Measurements from ENCODE around the gene IGIP. TPM values are rescaled to one million over a fixed set of nuclear protein-coding genes. Genes with fewer than 3 reads are reported as not detected.

Gene IGIP
- 10 to 100 TPM in 1 of 8 experiments, 1 to 10 TPM in 7; 1.0 to 11.6 (median 3.5) TPM for total RNA-seq

DNA sequence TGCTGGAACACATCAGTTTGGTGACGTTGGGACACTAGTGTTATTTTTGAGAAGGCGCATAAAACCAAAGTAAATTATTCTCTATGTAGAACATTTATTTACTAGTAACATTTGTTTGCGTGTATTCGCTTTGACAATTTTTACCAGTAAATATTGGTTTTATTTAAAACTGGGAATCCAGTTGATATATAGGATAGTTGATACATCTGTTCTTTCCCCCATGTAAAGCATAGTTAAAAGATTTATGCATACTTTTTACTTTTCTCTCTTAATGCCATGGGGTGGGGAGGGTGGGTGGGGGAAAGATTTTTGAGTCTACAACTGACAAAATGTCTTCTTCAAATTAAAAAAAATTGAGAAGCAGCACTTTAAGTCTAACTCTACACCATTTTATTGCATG lies at the start of gene IGIP:
Gene IGIP (plus strand): TSS at position 301 of the 400 bp plus-strand sequence. CDS start 2,540 bp downstream, outside the sequence.
- Histone ChIP-seq H3K27ac (no peak within 1 kb of the TSS), H3K4me1 (replicated peaks in 1 of 2) (no peaks in the 10 kb centered on the region), H3K4me3 (no peak within 1 kb of the TSS)
- 83 to 100% (median 93%) methylated on average over 1 to 4 of the region's 4 CpGs; no CpG with 5 or more reads in 1 of the 10 experiments for WGBS, 10 experiments
- in situ Hi-C loops (cut with MboI; ENCODE audit: low pct_unique_long_range_greater_than_20kb in 2 of 9, low sequenced_read_pairs in 9 of 9, unreplicated experiment in 9 of 9): no loop called here
- no peak for ATAC-seq (replicated peaks in 6 of 8)

GRCh38 chr5:140076142-140076541 lies 49.6 kb upstream of the IGIP start:
- WGBS, 10 experiments: 80 to 100% (median 94%) methylated on average over 1 of the region's 1 CpG; no CpG with 5 or more reads in 4 of the 10 experiments
- Histone ChIP-seq H3K4me1 (replicated peaks in 1 of 2) (no peaks in the 10 kb centered on the region), H3K27ac (no peak overlapping the region), H3K4me3 (no peak overlapping the region)
- in situ Hi-C loops (cut with MboI; ENCODE audit: low pct_unique_long_range_greater_than_20kb in 2 of 9, low sequenced_read_pairs in 9 of 9, unreplicated experiment in 9 of 9): loop anchor here in 2 of 9 experiments (10.0 kb wide), 1 partner anchor 79 kb away; no protein-coding TSS in a partner anchor
- no peak for ATAC-seq (replicated peaks in 6 of 8)

GRCh38 chr5:140076788-140077187 lies 48.9 kb upstream of the IGIP start:
- in situ Hi-C loops (cut with MboI; ENCODE audit: low pct_unique_long_range_greater_than_20kb in 2 of 9, low sequenced_read_pairs in 9 of 9, unreplicated experiment in 9 of 9): loop anchor here in 2 of 9 experiments (10.0 kb wide), 1 partner anchor 78 kb away; no protein-coding TSS in a partner anchor
- H3K27ac ChIP-seq: no peak overlapping the region
- 23 to 83% (median 50%) methylated on average over 1 to 2 of the region's 2 CpGs; no CpG with 5 or more reads in 1 of the 10 experiments for WGBS, 10 experiments
- no peak for ATAC-seq (replicated peaks in 6 of 8)
- H3K4me1 ChIP-seq (replicated peaks in 1 of 2): no peaks in the 10 kb centered on the region
- H3K4me3 ChIP-seq: no peak overlapping the region

GRCh38 chr5:140083120-140083519 lies 42.6 kb upstream of the IGIP start:
- no peaks in the 10 kb centered on the region for H3K4me1 ChIP-seq (replicated peaks in 1 of 2)
- ATAC-seq (replicated peaks in 6 of 8): no peak
- in situ Hi-C loops (cut with MboI; ENCODE audit: low pct_unique_long_range_greater_than_20kb in 2 of 9, low sequenced_read_pairs in 9 of 9, unreplicated experiment in 9 of 9): no loop called here
- H3K4me3 ChIP-seq: no peak overlapping the region
- H3K27ac ChIP-seq: no peak overlapping the region
- WGBS, 10 experiments: 0 to 80% (median 50%) methylated on average over 1 of the region's 1 CpG; no CpG with 5 or more reads in 1 of the 10 experiments

DNA sequence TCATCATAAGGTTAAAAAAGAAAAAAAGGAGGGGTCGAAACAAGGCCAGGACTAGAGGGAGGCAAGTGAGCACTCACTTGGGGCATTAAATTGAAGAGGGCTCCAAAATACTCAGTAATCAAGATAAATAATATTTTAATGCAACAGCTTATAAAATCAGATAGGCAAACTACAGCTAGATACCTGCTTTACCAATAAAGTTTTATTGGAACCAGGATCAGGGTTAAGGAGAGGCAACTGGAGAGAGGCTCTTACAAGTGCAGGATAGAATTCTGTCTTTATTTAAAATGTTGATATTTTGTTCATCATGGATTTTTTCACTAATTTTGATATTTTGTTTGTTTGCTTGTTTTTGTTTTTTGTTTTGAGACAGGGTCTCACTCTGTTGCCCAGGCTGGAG lies 42.1 kb upstream of the IGIP start:
- H3K27ac ChIP-seq: no peak overlapping the region
- H3K4me1 ChIP-seq (replicated peaks in 1 of 2): no peaks in the 10 kb centered on the region
- WGBS, 10 experiments: 8 to 83% (median 50%) methylated on average over 1 of the region's 1 CpG; no CpG with 5 or more reads in 1 of the 10 experiments
- in situ Hi-C loops (cut with MboI; ENCODE audit: low pct_unique_long_range_greater_than_20kb in 2 of 9, low sequenced_read_pairs in 9 of 9, unreplicated experiment in 9 of 9): no loop called here
- ATAC-seq (replicated peaks in 6 of 8): no peak
- no peak overlapping the region for H3K4me3 ChIP-seq

- Histone ChIP-seq H3K27ac (no peak overlapping the region), H3K4me3 (no peak overlapping the region), H3K4me1 (replicated peaks in 1 of 2) (no peaks in the 10 kb centered on the region)
- ATAC-seq (replicated peaks in 6 of 8): peak in 3 of 8 experiments; percentile 54 to 84 (median 71)
- 0 to 56% (median 22%) methylated on average over 1 to 4 of the region's 4 CpGs; no CpG with 5 or more reads in 1 of the 10 experiments for WGBS, 10 experiments
- in situ Hi-C loops (cut with MboI; ENCODE audit: low pct_unique_long_range_greater_than_20kb in 2 of 9, low sequenced_read_pairs in 9 of 9, unreplicated experiment in 9 of 9): no loop called here
Observed at GRCh38 chr5:140084541-140084940, 41.2 kb upstream of the IGIP start.

- WGBS, 10 experiments: 15 to 67% (median 50%) methylated on average over 1 of the region's 1 CpG; no CpG with 5 or more reads in 3 of the 10 experiments
- Histone ChIP-seq H3K4me3 (no peak overlapping the region), H3K4me1 (replicated peaks in 1 of 2) (no peaks in the 10 kb centered on the region), H3K27ac (no peak overlapping the region)
- in situ Hi-C loops (cut with MboI; ENCODE audit: low pct_unique_long_range_greater_than_20kb in 2 of 9, low sequenced_read_pairs in 9 of 9, unreplicated experiment in 9 of 9): no loop called here
- ATAC-seq (replicated peaks in 6 of 8): no peak
Observed at GRCh38 chr5:140090251-140090650, 35.5 kb upstream of the IGIP start.

DNA sequence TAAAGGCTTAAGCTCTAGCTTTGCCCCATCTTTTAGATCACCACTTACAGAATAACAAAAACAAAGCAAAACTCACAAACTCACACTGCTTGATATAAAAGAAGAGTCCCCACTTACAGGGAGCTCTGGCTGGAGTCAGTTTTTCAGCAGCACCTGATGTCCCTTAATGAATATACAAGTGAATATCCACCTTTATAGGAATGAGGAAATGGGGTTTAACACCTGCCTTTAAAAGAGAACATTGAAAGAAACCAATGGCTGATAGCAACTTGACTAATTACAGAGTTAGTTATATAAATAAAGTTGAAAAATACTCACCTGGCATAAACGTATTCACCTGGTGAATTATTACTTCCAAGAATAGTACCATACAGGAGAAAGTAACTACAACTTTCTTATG lies 32.6 kb upstream of the IGIP start:
- WGBS, 10 experiments: 0 to 40% (median 22%) methylated on average over 1 of the region's 1 CpG; no CpG with 5 or more reads in 3 of the 10 experiments
- ATAC-seq (replicated peaks in 6 of 8): no peak
- Histone ChIP-seq H3K4me3 (no peak overlapping the region), H3K4me1 (replicated peaks in 1 of 2) (no peaks in the 10 kb centered on the region), H3K27ac (no peak overlapping the region)
- in situ Hi-C loops (cut with MboI; ENCODE audit: low pct_unique_long_range_greater_than_20kb in 2 of 9, low sequenced_read_pairs in 9 of 9, unreplicated experiment in 9 of 9): no loop called here

DNA sequence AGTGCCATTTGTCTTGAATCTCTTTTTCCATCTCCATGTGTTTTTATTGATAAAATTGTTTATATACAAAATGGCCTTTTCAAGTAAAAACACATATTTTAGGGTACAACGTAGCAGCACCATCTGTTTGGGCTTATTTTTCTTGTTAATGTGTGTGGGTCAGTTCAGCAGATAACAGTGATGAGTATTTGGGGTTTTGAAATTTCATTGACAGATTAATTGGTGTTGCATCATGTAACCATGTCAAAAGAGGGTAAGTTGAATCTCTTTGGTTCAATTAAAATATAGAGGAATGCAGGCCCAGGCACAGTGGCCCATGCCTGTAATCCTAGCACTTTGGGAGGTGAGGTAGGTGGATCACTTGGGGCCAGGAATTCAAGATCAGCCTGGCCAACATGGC lies 31.9 kb upstream of the IGIP start:
- no peak for ATAC-seq (replicated peaks in 6 of 8)
- H3K27ac ChIP-seq: no peak overlapping the region
- WGBS, 10 experiments: 0 to 60% (median 43%) methylated on average over 1 of the region's 1 CpG; no CpG with 5 or more reads in 1 of the 10 experiments
- in situ Hi-C loops (cut with MboI; ENCODE audit: low pct_unique_long_range_greater_than_20kb in 2 of 9, low sequenced_read_pairs in 9 of 9, unreplicated experiment in 9 of 9): no loop called here
- no peak overlapping the region for H3K4me3 ChIP-seq
- no peaks in the 10 kb centered on the region for H3K4me1 ChIP-seq (replicated peaks in 1 of 2)

GRCh38 chr5:140094889-140095288 lies 30.8 kb upstream of the IGIP start:
- no peak overlapping the region for H3K27ac ChIP-seq
- H3K4me1 ChIP-seq (replicated peaks in 1 of 2): no peaks in the 10 kb centered on the region
- no peak overlapping the region for H3K4me3 ChIP-seq
- in situ Hi-C loops (cut with MboI; ENCODE audit: low pct_unique_long_range_greater_than_20kb in 2 of 9, low sequenced_read_pairs in 9 of 9, unreplicated experiment in 9 of 9): no loop called here
- ATAC-seq (replicated peaks in 6 of 8): peak in 3 of 8 experiments; percentile 56 to 67 (median 62)

- no peaks in the 10 kb centered on the region for H3K4me1 ChIP-seq (replicated peaks in 1 of 2)
- in situ Hi-C loops (cut with MboI; ENCODE audit: low pct_unique_long_range_greater_than_20kb in 2 of 9, low sequenced_read_pairs in 9 of 9, unreplicated experiment in 9 of 9): no loop called here
Observed at GRCh38 chr5:140101179-140101578, 24.6 kb upstream of the IGIP start.

GRCh38 chr5:140103154-140103553 lies 22.6 kb upstream of the IGIP start:
- in situ Hi-C loops (cut with MboI; ENCODE audit: low pct_unique_long_range_greater_than_20kb in 2 of 9, low sequenced_read_pairs in 9 of 9, unreplicated experiment in 9 of 9): no loop called here
- H3K4me1 ChIP-seq (replicated peaks in 1 of 2): peaks cover 0 to 4% of the 10 kb centered on the region in 2 donors
- ATAC-seq (replicated peaks in 6 of 8): no peak
- no peak overlapping the region for H3K4me3 ChIP-seq
- H3K27ac ChIP-seq: no peak overlapping the region
- WGBS, 10 experiments: 18 to 83% (median 38%) methylated on average over 1 of the region's 1 CpG; no CpG with 5 or more reads in 4 of the 10 experiments

More at GRCh38 chr5:140101179-140101578, 24.6 kb upstream of the IGIP start:
- Histone ChIP-seq H3K27ac (no peak overlapping the region), H3K4me3 (no peak overlapping the region)
- ATAC-seq (replicated peaks in 6 of 8): no peak
- 20 to 90% (median 82%) methylated on average over 1 of the region's 1 CpG; no CpG with 5 or more reads in 2 of the 10 experiments for WGBS, 10 experiments

DNA sequence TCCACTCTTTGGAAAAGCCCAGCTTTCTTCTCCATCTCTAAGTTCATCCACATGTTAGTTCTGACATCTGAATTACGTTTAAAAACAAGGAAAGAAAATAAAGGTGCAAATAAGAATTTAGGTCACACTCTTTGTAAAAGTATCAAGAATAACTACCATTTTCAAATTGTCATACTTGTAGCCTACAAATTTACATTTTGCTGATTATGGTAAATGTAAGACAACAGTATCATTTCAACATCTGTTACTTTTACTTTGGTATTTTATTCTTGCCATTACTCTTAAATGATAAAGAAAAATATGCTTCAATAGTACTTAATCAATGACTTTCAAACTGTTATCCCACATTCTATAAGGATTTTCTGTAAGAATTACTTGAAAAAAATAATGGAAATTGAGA lies 21.6 kb upstream of the IGIP start:
- in situ Hi-C loops (cut with MboI; ENCODE audit: low pct_unique_long_range_greater_than_20kb in 2 of 9, low sequenced_read_pairs in 9 of 9, unreplicated experiment in 9 of 9): no loop called here

DNA sequence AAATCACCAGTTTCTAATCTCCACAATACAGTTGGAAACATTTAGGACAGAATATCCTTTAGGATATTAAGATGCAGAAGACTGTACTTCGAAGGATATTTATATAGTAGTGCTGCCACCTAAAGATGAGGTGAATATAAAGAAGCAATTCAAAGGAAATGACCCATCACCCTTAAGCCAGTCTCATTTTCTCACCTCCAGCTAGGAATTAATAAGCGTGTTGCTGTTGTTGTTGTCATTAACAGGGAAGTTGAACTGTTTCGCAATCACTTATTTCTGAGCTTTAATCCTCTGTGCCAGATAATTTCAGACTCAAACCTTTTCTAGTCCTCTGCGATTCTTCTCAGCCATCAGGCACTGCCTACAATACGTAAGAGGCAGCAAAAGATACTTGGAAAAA lies 19.6 kb upstream of the IGIP start:
- in situ Hi-C loops (cut with MboI; ENCODE audit: low pct_unique_long_range_greater_than_20kb in 2 of 9, low sequenced_read_pairs in 9 of 9, unreplicated experiment in 9 of 9): no loop called here
- H3K4me1 ChIP-seq (replicated peaks in 1 of 2): peaks cover 8 to 11% of the 10 kb centered on the region in 2 donors
- WGBS, 10 experiments: 10 to 80% (median 39%) methylated on average over 1 to 5 of the region's 5 CpGs
- ATAC-seq (replicated peaks in 6 of 8): no peak
- H3K4me3 ChIP-seq: no peak overlapping the region
- no peak overlapping the region for H3K27ac ChIP-seq

More for the DNA sequence above, 21.6 kb upstream of the IGIP start:
- Histone ChIP-seq H3K27ac (no peak overlapping the region), H3K4me1 (replicated peaks in 1 of 2) (peaks cover 8 to 9% of the 10 kb centered on the region in 2 donors), H3K4me3 (no peak overlapping the region)
- no peak for ATAC-seq (replicated peaks in 6 of 8)
- 0 to 42% (median 12%) methylated on average over 1 of the region's 1 CpG for WGBS, 10 experiments

Measured in motor neuron (in vitro differentiated cells).